PC-9 (cell line): ENCODE measurements around the gene PCGF1. TPM values are rescaled to one million over a fixed set of nuclear protein-coding genes. Genes with fewer than 3 reads are reported as not detected.

Experiments
- BruUV-seq: library from RNA; stranded (reverse); fragments of 400-500 nt; replicated peaks from 2 replicates; lab custom pipeline; 2021; lab: Mats Ljungman, UMichigan
- CTCF ChIA-PET: fragments of 300-600 bp; sonication (Branson Sonifier 250); formaldehyde crosslinking; loops from one replicate; lab custom pipeline; 2022; ENCODE audit warnings: antibody characterized with exemption; lab: Charles Lee
- POLR2A ChIA-PET: fragments of 300-600 bp; sonication (Branson Sonifier 250); formaldehyde crosslinking; loops from one replicate; lab custom pipeline; 2022; ENCODE audit warnings: antibody characterized with exemption; ENCODE audit not compliant: unreplicated experiment; lab: Charles Lee
- DNase-seq, 2 experiments: peaks; one replicate each; pipeline versions ENCODE4 v3.0.0 to v3.0.0-alpha.2; 2015 to 2022; ENCODE audit warnings: mixed read lengths in 1 of 2
- H2AFZ ChIP-seq: fragments of 200-600 bp; sonication (generic); 2 replicates; pipeline ENCODE4 v1.8.1; 2017; ENCODE audit warnings: antibody characterized with exemption
- H3F3A ChIP-seq: fragments of 200-600 bp; sonication (generic); 2 replicates; pipeline ENCODE4 v1.8.1; 2017; ENCODE audit warnings: antibody characterized with exemption, mild to moderate bottlenecking, low read depth; ENCODE audit not compliant: insufficient read depth
- H3K27ac ChIP-seq: fragments of 200-600 bp; sonication (generic); 2 replicates; pipeline ENCODE4 v1.6.1; 2016; ENCODE audit warnings: mixed run types
- H3K27me3 ChIP-seq: fragments of 200-600 bp; sonication (generic); 2 replicates; pipeline ENCODE4 v1.6.1; 2016; ENCODE audit warnings: low read depth, mixed run types; ENCODE audit not compliant: insufficient read depth
- H3K36me3 ChIP-seq: fragments of 200-600 bp; sonication (generic); 2 replicates; pipeline ENCODE4 v1.6.1; 2016; ENCODE audit warnings: low read depth, mixed run types
- H3K4me1 ChIP-seq: fragments of 200-600 bp; sonication (generic); replicated peaks from 2 replicates; pipeline ENCODE4 v1.6.1; 2016; ENCODE audit warnings: mixed run types; ENCODE audit not compliant: insufficient read depth
- H3K4me2 ChIP-seq: fragments of 200-600 bp; sonication (generic); 2 replicates; pipeline ENCODE4 v1.6.1; 2017; ENCODE audit warnings: mixed run types
- H3K4me3 ChIP-seq: fragments of 200-600 bp; sonication (generic); 2 replicates; pipeline ENCODE4 v1.6.1; 2016; ENCODE audit warnings: mixed run types
- H3K79me2 ChIP-seq: fragments of 200-600 bp; sonication (generic); 2 replicates; pipeline ENCODE4 v1.6.1; 2017; ENCODE audit warnings: low read depth, mixed run types
- H3K9me2 ChIP-seq: fragments of 200-600 bp; sonication (generic); 2 replicates; pipeline ENCODE4 v1.8.1; 2017; ENCODE audit warnings: mild to moderate bottlenecking; ENCODE audit not compliant: insufficient read depth
- H3K9me3 ChIP-seq: fragments of 200-600 bp; sonication (generic); 2 replicates; pipeline ENCODE4 v1.8.1; 2016; ENCODE audit warnings: low read depth; ENCODE audit not compliant: insufficient read depth
- H4K20me1 ChIP-seq: fragments of 200-600 bp; sonication (generic); 2 replicates; pipeline ENCODE4 v1.8.1; 2017; ENCODE audit not compliant: insufficient read depth
- CTCF ChIP-seq: fragments of 200-600 bp; sonication (generic); conservative IDR thresholded peaks from 2 replicates; pipeline ENCODE4 v1.6.1; 2017; ENCODE audit warnings: mixed run types, antibody characterized with exemption, mild to moderate bottlenecking, moderate library complexity
- EZH2 ChIP-seq: fragments of 200-600 bp; sonication (generic); IDR thresholded peaks from 2 replicates; pipeline ENCODE4 v1.8.0; 2017; ENCODE audit warnings: antibody characterized with exemption, low read depth
- intact Hi-C: fragments of 100-400 bp; cut with micrococcal nuclease; formaldehyde crosslinking; loops from one replicate; pipeline ENCODE4 v1.10.0; 2022; ENCODE audit not compliant: unreplicated experiment
- total RNA-seq: library from RNA; stranded (reverse); gene quantifications from 2 replicates; pipeline ENCODE4 v1.2.3, GENCODE V29; 2021

The PCGF1 gene
- total RNA-seq, 1 experiment from 2014 or later = 31.3 TPM

- intact Hi-C loops = loop anchor here (5.0 to 10.0 kb wide), 2 partner anchors 66 to 173 kb away; partner anchors contain the start of gene SEMA4F
- peaks cover 37% of the 10 kb centered on the region for H3K79me2 ChIP-seq
Observed at GRCh38 chr2:74481431-74481830, 26.1 kb downstream of the PCGF1 start.

GRCh38 chr2:74474899-74475298 is 32.6 kb downstream of the PCGF1 start:
- H2AFZ ChIP-seq = no peak overlapping the region
- ChIA-PET CTCF (no interaction called here), POLR2A (no interaction called here)
- no peak overlapping the region for H3K4me2 ChIP-seq
- no peak overlapping the region for H3K27ac ChIP-seq
- H3K36me3 ChIP-seq = peaks cover 4% of the 10 kb centered on the region
- no peaks in the 10 kb centered on the region for H3K9me3 ChIP-seq
- H3F3A ChIP-seq = peaks cover 66% of the 10 kb centered on the region
- H4K20me1 ChIP-seq = no peaks in the 10 kb centered on the region
- no peak for DNase-seq
- H3K4me1 ChIP-seq = peaks cover 9% of the 10 kb centered on the region
- no TSS peak for BruUV-seq
- H3K9me2 ChIP-seq = no peaks in the 10 kb centered on the region
- no peaks in the 10 kb centered on the region for H3K27me3 ChIP-seq
- H3K4me3 ChIP-seq = no peak overlapping the region
- intact Hi-C loops = no loop called here
- H3K79me2 ChIP-seq = peaks cover 4% of the 10 kb centered on the region; the same call in 1 of the 2 replicates
- TF ChIP-seq CTCF = peak; percentile 49; the same call in 1 of the 2 replicates
- TF ChIP-seq EZH2 = no peak

More at GRCh38 chr2:74481431-74481830, 26.1 kb downstream of the PCGF1 start:
- Histone ChIP-seq H3K9me2 (no peaks in the 10 kb centered on the region), H4K20me1 (no peaks in the 10 kb centered on the region), H3K27me3 (no peaks in the 10 kb centered on the region), H3K36me3 (peaks cover 12% of the 10 kb centered on the region), H3K9me3 (no peaks in the 10 kb centered on the region), H3K27ac (no peak overlapping the region), H2AFZ (peak overlapping the region; percentile 94; the same call in 1 of the 2 replicates), H3K4me3 (peak overlapping the region; percentile 92), H3F3A (peaks cover 20% of the 10 kb centered on the region; the same call in 1 of the 2 replicates), H3K4me2 (peak overlapping the region; percentile 89), H3K4me1 (peaks cover 13% of the 10 kb centered on the region)
- ChIA-PET CTCF (no interaction called here), POLR2A (interaction anchor here (0.5 to 0.7 kb wide), 3 partner anchors 51 to 189 kb away, joined by 3 to 6 read pairs (median 4); no protein-coding TSS in a partner anchor)
- no peak for TF ChIP-seq CTCF
- TF ChIP-seq EZH2 = no peak
- BruUV-seq = no TSS peak
- no peak for DNase-seq

GRCh38 chr2:74474481-74474880 is 33.0 kb downstream of the PCGF1 start:
- H3K9me2 ChIP-seq = no peaks in the 10 kb centered on the region
- peaks cover 66% of the 10 kb centered on the region for H3F3A ChIP-seq
- DNase-seq = no peak
- peaks cover 9% of the 10 kb centered on the region for H3K4me1 ChIP-seq
- peaks cover under 1% of the 10 kb centered on the region; the same call in 1 of the 2 replicates for H3K36me3 ChIP-seq
- H3K27me3 ChIP-seq = no peaks in the 10 kb centered on the region
- ChIA-PET POLR2A (no interaction called here), CTCF (no interaction called here)
- no peaks in the 10 kb centered on the region for H3K9me3 ChIP-seq
- no peak overlapping the region for H2AFZ ChIP-seq
- H3K4me2 ChIP-seq = no peak overlapping the region
- no peak overlapping the region for H3K4me3 ChIP-seq
- no peak overlapping the region for H3K27ac ChIP-seq
- no peak for TF ChIP-seq EZH2
- no peak for TF ChIP-seq CTCF
- intact Hi-C loops = no loop called here
- BruUV-seq = no TSS peak
- no peaks in the 10 kb centered on the region for H4K20me1 ChIP-seq
- H3K79me2 ChIP-seq = 0 out of 2 replicates have a peak, but pooled peaks cover 3% of the 10 kb centered on the region
